ENCODE measurements around the gene LITAF.

LITAF gene

DNA sequence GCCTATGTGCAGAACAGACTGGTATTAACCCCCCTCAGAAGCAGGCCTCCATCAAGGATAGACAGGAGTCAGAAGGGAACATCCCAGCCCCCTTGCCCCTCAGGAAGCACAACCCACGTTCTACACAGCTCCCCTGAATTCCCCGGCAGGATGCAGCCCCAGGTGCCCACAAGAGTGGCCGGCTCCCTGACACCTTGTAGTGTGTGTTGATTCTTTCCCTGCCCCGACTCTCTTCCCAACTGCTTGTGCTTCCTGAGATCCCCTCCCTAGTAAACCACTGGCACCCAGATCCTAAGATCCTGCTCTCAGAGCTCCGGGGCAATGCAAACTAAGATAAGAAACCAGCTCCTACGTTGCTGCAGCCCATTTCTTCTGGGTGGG is 34.8 kb upstream of the LITAF start:
- no peak for DNase-seq (ENCODE audit: low read depth)
- TF ChIP-seq, protein P1, sequence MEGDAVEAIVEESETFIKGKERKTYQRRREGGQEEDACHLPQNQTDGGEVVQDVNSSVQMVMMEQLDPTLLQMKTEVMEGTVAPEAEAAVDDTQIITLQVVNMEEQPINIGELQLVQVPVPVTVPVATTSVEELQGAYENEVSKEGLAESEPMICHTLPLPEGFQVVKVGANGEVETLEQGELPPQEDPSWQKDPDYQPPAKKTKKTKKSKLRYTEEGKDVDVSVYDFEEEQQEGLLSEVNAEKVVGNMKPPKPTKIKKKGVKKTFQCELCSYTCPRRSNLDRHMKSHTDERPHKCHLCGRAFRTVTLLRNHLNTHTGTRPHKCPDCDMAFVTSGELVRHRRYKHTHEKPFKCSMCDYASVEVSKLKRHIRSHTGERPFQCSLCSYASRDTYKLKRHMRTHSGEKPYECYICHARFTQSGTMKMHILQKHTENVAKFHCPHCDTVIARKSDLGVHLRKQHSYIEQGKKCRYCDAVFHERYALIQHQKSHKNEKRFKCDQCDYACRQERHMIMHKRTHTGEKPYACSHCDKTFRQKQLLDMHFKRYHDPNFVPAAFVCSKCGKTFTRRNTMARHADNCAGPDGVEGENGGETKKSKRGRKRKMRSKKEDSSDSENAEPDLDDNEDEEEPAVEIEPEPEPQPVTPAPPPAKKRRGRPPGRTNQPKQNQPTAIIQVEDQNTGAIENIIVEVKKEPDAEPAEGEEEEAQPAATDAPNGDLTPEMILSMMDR (IDR thresholded peaks at IDR 0.05; ENCODE audit: insufficient read depth, low read depth, low read length, missing control alignments) = no peak
- H3K4me3 ChIP-seq (ENCODE audit: low read depth, low read length) = peak overlapping the region; percentile 4; the same call in 1 of the 2 replicates

DNA sequence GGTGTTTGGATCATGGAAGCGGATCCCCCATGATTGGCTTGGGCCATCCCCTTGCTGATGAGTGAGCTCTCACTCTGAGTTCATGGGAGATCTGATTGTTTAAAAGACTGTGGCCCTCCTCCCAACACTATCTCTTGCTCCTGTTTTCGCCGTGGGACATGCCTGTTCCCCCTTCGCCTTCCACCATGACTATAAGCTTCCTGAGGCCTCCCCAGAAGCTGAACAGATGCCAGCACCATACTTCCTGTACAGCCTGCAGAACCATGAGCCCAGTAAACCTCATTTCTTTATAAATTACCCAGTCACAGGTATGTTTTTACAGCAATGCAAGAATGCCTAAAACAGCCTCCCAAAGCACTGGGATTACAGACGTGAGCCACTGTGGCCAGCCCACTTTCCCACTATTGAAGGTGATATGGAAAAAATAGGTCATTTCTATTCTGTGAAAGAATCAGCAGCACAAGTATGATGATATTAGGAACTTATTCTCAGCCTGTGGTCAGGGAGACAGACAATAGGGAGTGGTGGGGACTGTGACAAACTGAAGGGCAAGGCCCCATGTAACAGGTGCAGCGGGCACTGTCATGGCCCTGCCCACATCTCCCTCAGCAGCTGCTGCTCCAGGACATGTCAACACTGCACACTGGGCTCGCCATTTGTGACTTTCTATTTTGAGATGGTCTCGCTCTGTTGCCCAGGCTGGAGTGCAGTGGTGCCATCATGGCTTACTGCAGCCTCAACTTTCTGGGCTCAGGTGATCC is 33.7 kb upstream of the LITAF start:
- DNase-seq (ENCODE audit: low read depth) = no peak
- H3K4me3 ChIP-seq (ENCODE audit: low read depth, low read length) = no peak overlapping the region
- TF ChIP-seq, protein P1 (IDR thresholded peaks at IDR 0.05; ENCODE audit: insufficient read depth, low read depth, low read length, missing control alignments) = no peak

DNA sequence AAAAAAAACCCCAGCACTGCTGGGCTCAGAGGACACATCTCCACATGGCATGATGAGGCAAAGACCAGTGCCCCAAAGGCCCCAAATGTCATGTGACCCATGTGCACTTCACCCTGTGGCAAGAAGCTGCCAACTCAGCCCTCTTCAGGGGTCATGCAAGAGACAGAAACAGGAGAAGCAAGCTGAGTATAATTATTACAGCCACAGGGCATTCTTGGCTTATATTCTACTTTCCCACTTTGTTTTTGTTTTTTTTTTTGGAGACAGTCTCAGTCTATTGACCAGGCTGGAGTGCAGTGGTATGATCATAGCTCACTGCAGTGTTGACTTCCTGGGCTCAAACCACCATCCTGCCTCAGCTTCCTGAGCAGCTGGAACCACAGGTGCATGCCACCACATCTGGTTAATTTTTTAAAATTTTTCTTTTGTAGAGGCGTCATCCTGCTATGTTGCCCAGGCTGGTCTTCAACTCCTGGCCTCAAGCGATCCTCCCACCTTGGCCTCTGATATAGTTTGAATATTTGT is 32.7 kb upstream of the LITAF start:
- DNase-seq (ENCODE audit: low read depth) = peak; percentile 78
- TF ChIP-seq, protein P1 (IDR thresholded peaks at IDR 0.05; ENCODE audit: insufficient read depth, low read depth, low read length, missing control alignments) = no peak
- no peak overlapping the region for H3K4me3 ChIP-seq (ENCODE audit: low read depth, low read length)

DNA sequence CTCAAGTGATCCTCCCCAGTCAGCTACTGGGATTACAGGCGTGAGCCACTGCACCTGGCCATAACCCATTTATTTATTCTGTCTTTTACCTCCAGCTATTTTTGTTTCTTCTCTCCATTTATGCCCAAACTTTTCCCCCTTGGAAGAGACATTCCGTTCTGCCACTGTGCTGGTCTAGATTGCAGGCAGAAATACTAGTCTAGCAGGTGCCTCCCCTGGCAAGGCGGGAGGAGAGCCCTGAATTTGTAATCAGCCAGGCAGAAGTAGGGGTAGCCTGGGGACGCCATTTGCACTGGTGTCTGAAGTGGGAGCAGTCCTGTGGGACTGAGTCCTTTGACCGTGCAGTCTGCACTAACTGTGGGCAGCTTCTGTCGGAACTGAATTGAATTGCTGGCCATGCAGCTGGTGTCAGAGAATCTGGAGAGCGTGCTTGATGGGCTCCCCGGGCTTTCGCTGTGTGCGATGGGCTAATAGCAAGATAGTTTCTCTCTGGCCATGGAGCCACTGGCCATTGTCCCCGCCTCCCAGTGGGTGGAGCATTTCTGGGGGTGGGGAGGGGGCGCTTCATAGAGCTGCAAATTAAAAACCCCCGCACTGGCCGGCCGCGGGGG is 31.5 kb upstream of the LITAF start:
- TF ChIP-seq, protein P1 (IDR thresholded peaks at IDR 0.05; ENCODE audit: insufficient read depth, low read depth, low read length, missing control alignments) = no peak

DNA sequence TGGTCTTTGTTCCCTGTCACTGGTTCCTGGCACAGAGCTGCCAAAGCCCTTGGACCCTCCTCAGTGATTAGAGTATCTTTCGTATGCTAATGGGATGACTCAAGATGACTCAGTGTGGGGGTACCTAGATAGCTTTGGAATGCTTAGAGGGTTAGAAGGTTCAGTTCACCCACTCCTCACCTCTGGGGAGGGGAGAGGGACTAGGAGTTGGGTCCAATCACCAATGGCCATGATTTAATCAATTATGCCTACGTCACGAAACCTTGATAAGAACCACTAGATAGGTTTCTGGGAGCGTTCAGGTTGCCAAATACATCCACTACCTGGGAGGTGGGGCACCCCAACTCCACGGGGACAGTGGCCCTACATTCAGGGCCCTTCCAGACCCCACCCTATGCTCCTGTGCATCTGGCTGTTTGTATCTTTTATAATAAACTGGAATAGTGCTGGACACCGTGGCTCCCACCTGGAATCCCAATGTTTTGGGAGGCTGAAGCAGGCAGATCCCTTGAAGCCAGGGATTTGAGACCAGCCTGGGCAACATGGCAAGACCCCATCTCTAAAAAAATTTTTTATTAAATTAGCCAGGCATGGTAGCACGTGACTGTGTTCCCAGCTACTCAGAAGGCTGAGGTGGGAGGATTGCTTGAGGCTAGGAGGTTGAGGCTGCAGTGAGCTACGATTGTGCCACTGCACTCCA is 29.2 kb upstream of the LITAF start:
- H3K4me3 ChIP-seq (ENCODE audit: low read depth, low read length) = no peak overlapping the region
- no peak for DNase-seq (ENCODE audit: low read depth)
- TF ChIP-seq, protein P1 (IDR thresholded peaks at IDR 0.05; ENCODE audit: insufficient read depth, low read depth, low read length, missing control alignments) = no peak

More for the DNA sequence above, 31.5 kb upstream of the LITAF start:
- H3K4me3 ChIP-seq (ENCODE audit: low read depth, low read length) = no peak overlapping the region
- DNase-seq (ENCODE audit: low read depth) = no peak

DNA sequence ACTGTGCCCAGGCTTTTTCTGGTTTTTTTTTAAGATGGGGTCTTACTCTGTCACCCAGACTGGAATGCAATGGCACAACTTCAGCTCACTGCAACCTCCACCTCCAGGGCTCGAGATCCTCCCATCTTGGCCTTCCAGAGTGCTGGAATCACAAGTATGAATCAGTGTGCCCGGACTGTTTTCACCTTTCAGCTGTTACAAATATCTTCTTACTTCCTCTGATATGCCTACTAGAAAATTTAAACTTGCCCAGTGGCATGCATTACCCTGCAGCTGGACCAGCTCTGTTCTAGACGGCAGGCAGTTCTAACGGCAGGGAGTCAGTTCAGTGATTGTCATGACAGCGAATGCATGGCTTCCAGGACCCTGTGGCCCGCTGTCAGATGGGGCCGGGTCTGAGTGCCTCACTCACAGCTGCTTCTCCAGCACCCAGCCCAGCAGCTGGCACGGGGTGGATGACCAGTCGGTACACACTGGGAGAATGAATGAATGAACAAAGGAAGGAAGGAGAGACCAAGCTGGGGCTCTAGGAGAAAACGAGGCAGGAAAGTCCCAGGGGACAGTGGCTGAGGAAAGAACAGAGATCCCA is 28.0 kb upstream of the LITAF start:
- no peak overlapping the region for H3K4me3 ChIP-seq (ENCODE audit: low read depth, low read length)
- TF ChIP-seq, protein P1 (IDR thresholded peaks at IDR 0.05; ENCODE audit: insufficient read depth, low read depth, low read length, missing control alignments) = no peak
- DNase-seq (ENCODE audit: low read depth) = no peak
